GM21723 (cell line): Measurements from ENCODE around the gene SLC2A2.
A peak's percentile ranks its signal among the peaks of the same experiment; 100 is the strongest.

Experiments used
- ATAC-seq: cut with Tn5 transposase; IDR thresholded peaks from one replicate; pipeline ENCODE4 v1.9.1; 2021; ENCODE audit warnings: mild to moderate bottlenecking, moderate library complexity; ENCODE audit not compliant: unreplicated experiment

Gene SLC2A2

DNA sequence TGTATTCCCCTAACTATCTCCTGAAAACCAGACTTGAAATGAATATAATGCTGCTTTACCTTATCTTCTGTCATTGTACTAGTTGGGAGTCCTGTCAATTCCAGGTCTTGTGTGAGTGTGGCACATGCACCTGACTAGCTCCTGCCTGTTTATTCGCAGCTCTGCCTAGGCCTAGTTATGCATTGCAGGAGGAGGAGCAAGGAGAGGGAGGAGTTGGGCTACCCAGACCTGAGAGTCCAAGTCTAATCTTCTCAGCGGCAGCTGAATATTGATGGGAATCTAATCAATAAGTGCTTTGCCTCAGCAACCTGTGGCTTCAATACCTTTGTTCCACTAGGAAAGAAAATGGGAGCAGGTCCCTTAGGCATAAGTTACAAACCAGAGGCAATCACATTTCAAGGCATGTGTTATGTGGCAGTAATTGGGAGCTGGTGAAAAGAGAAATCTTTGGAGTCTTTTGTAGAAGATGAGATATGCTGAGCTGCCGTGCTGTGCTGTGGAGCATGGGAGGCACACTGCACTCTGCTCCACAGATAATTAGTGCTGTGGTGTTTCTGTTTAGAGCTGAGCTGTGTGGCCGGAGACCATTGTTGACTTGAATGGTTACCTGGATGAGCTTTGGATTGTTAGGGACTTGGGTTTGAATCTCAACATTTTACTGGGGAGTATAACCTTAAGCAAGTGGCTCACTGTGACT, at the start of gene SLC2A2:
TSS of gene SLC2A2 (minus strand) at position 124 of the 697 bp plus-strand sequence. CDS start at position 74, 50 bp downstream.
- no peak for ATAC-seq

GRCh38 chr3:171072432-171072831, 45.9 kb upstream of the SLC2A2 start:
- ATAC-seq: no peak

DNA sequence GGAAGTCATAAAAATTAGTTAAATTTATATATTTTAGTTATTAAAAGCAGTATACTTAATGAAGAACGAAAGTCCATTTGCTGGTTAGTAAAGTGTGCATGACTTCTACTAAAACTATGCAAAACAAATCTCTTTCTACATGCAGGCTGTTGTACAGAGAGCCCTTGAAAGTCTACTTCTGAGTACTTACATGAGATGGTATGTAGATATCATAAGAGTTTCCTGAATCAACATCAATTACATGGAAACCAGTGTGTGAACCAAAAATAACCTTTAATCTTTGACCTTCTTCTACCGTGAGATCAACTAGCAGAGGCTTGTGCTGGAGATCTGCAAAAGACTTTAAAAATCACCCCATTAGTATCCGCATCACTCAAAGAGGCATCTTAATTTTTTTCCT, 42.1 kb upstream of the SLC2A2 start:
- ATAC-seq: no peak

DNA sequence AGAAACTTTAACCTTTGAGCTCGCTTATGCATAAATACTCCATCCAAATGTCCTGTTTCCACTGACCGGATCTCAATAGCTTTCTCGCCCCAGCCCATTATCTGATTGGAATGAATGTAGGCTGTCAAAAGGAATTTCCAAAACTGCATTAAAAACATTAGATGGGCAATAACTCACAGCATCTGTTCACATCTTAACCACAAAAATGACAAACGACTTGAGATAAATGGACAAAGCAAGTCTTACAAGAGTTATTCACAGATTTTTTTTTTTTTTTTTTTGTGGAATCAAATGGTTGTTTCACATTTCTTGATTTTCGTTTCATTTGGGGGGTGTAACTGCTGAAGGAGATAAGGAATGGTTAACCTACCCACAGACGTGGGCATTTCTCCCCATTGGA, 39.7 kb upstream of the SLC2A2 start:
- no peak for ATAC-seq

DNA sequence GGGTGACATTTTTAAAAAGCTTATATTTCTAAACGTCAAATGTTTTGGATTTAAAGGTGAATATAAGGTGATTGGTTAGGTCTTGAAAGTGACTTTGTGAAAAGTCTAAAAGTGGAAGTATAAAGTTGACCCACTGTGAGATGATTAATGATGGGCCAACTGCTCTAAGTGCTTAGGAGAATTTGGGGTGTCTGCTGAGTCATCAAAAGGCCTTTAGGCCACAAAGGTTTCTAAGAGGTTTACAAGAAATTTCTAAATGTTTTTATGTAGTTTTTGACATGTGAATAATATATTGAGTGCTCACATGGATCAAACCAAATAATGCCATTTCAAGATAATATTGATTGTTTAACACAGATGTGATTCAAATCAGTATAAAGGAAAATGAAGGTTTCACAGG, 39.2 kb upstream of the SLC2A2 start:
- no peak for ATAC-seq

DNA sequence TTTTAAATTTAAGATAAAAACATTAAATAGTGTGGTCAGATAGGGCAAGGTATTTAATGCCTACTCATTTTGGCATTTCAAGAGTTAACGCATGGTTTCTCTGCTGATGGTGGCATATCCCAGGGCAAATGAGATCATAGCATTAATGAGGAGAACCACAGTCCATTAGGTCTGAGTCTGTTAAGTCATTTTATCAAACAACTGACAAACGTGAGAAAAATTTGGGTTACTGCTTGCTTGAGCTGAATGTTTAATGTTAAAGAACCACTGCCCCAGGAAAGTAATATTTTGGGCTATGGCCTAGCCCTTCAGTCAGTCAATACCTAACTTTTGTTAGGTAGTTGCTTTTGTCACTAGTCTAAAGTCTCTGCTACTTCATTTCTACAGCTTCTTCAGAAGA, 37.9 kb upstream of the SLC2A2 start:
- no peak for ATAC-seq

DNA sequence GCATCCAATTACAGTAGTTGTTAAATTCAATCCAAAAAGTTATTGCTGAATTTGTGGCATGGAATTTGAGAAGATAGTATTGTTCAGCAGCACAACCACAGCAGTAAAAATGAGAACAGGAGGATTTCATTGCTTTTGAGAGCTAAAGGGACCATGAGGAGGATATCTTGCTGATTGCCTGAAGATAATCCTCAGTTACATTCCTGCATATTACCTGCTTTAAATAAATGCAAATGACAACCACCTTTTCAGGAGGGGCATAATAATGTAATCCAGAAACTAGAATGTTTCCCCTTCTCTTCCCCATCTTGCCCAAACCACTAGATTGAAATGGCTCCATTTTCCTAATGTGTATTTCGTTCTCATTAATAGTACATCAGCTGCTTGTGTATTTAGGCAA, 35.2 kb upstream of the SLC2A2 start:
- no peak for ATAC-seq

GRCh38 chr3:171059978-171060377, 33.5 kb upstream of the SLC2A2 start:
- ATAC-seq: no peak

GRCh38 chr3:171058873-171059603, 32.5 kb upstream of the SLC2A2 start:
- ATAC-seq: no peak

DNA sequence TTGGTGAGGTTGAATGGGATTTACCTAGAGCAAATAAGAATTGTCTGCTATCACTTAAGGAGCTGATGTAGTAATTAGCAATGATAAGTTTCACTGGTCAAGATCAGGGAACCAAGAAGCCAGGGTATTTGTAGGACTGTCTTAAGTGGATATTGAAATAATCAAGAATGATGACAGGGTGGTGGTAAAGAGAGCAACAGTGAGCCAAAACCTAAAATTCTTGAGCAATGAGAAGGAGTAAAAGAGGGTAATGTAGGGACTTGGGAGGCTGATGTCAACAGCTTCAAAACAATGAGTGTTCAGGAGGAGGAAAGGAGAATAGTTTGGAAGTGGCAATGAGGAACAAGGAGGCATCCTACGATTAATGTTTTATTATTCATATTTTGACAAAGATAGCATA, 31.5 kb upstream of the SLC2A2 start:
- no peak for ATAC-seq

- ATAC-seq: no peak
These were observed 30.6 kb upstream of the SLC2A2 start for GRCh38 chr3:171057072-171057471.

- ATAC-seq: no peak
These were observed 30.0 kb upstream of the SLC2A2 start for GRCh38 chr3:171056528-171056927.

DNA sequence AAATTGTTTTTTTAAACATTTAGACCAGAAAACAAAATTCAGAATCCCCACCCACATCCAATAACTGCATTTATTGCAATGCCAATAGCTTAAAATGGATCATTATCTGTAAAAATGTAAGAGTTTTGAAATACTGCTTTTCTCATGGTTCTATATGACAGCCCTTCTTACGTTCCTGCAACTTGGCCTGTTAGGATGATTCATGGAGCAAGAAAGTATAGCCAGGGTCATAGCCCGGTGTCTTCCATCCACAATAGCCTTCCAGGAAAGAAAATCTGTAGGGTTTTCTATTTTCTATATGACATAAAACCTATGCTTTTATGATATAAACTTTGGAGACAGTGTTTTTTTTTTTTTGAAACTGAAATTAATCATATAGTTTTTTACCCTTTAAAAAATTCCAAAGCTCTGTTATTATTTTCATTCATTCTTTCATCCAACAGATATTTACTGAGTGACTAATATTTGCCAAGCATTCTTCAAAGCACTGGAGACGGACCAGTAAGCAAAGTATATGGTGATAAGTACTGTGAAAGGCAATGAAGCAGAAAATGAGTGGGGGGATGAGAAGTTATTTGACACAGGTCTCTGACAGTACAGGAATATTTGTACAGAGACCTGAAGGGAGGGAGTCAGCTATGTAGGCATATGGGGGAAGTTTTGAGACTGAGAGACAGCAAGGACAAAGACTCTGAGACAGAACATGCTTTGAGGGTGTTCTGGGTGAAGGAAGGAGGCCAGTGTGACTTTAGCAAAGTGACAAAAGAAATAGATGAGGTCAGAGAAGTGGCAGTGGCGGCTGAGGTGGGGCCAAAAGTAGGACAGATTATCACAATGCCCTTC, 29.0 kb upstream of the SLC2A2 start:
- ATAC-seq: no peak

- ATAC-seq: no peak
These were observed 28.4 kb upstream of the SLC2A2 start for GRCh38 chr3:171054921-171055320.

DNA sequence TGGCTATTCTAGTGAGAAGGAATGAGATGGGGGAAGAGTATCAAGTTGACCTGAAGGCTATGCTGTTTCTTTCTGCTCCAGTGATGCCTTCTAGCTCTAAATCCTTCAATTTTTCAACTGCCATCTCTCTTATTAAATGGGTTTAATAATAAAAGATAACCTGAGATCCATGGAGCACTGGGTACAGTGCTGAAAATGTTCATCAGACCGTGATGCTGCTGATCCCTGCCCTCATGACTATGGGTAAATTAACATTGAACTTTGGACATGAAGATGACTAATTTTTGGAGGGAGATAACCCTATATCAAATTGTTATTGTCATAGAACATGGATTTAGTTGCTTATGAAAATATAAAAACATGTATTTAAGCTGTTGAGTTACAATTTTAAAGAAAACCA, 27.7 kb upstream of the SLC2A2 start:
- no peak for ATAC-seq

GRCh38 chr3:171049861-171050444, 23.4 kb upstream of the SLC2A2 start:
- peak; percentile 92 for ATAC-seq

DNA sequence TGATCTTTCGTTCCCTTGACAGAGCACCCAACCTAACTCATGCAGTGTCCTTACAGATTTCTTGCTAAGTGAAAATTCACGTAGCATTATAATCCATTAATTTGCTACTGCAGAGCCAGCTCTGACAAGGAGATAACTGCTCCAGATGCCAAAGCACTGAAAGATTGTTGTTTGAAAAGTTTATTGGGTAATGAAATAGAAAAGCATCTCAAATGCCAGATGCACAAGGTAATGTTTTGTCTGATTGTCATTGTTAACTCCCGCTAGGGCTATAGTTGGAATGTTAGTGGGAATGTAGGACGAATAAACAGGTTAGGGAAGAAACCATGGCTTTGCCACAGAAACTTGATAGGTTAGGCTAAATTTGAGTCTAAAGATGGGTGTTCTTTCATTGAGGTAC, 20.2 kb upstream of the SLC2A2 start:
- ATAC-seq: no peak

- no peak for ATAC-seq
These were observed 18.6 kb upstream of the SLC2A2 start for GRCh38 chr3:171044835-171045793.

GRCh38 chr3:171044384-171044783, 17.9 kb upstream of the SLC2A2 start:
- ATAC-seq: no peak

DNA sequence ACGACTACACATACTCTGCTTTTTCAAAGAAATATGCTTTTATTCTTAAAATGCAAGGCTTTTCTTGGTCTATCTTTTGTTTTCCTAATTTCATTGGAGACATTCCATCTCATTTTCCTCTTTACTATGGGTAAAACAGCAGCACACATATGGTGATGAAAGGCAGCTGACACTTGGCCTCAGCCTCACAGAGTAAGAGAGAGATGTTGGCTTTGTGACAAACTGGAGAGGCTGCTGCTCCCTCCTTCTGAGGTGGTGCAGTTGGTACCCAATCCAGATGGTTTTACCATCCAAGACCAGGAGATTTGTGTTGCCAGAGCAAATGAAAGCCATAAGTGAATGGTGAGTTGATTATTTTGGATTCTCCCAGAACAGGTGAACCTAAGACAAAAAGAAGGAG, 13.2 kb upstream of the SLC2A2 start:
- ATAC-seq: no peak
